Epithelial cell of esophagus (primary cell): ENCODE measurements around the gene DDAH2.
A peak's percentile ranks its signal among the peaks of the same experiment; 100 is the strongest.

Experiments used
- DNase-seq: peaks from one replicate; pipeline ENCODE4 v3.0.0; 2010; ENCODE audit warnings: low read depth
- H3K4me3 ChIP-seq: 2 replicates; pipeline ENCODE4 v1.5.1; 2011; ENCODE audit warnings: mild to moderate bottlenecking, low read length, control low read depth
- TF ChIP-seq, protein P1 (sequence below): IDR thresholded peaks from 2 replicates; pipeline ENCODE4 v1.5.1; 2011; ENCODE audit warnings: low read depth, mild to moderate bottlenecking, low read length, control low read depth, inconsistent platforms; ENCODE audit not compliant: insufficient read depth; ENCODE audit errors: missing control alignments

Gene DDAH2

GRCh38 chr6:31744422-31744821 is 15.3 kb upstream of the DDAH2 start:
- TF ChIP-seq, protein P1, sequence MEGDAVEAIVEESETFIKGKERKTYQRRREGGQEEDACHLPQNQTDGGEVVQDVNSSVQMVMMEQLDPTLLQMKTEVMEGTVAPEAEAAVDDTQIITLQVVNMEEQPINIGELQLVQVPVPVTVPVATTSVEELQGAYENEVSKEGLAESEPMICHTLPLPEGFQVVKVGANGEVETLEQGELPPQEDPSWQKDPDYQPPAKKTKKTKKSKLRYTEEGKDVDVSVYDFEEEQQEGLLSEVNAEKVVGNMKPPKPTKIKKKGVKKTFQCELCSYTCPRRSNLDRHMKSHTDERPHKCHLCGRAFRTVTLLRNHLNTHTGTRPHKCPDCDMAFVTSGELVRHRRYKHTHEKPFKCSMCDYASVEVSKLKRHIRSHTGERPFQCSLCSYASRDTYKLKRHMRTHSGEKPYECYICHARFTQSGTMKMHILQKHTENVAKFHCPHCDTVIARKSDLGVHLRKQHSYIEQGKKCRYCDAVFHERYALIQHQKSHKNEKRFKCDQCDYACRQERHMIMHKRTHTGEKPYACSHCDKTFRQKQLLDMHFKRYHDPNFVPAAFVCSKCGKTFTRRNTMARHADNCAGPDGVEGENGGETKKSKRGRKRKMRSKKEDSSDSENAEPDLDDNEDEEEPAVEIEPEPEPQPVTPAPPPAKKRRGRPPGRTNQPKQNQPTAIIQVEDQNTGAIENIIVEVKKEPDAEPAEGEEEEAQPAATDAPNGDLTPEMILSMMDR, result no peak
- H3K4me3 ChIP-seq, result no peak overlapping the region
- DNase-seq, result no peak

DNA sequence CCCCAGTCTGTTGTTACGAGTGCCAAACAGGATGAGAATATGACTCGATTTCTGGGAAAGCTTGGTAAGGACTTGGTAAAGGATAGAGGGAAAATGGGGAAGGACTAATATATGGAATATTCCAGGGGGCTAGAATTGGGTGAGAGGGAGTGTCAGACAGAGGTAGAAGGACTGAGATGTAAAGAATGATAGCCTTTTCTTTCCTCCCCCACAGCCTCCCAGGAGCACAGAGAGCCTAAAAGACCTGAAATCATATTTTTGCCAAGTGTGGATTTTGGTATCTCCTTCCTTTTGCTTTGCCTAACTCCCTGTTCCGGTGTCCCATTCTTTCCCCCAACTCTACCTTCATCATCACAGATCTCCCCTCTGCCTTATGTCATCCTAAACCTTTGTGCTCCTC is 13.8 kb upstream of the DDAH2 start:
- no peak overlapping the region for H3K4me3 ChIP-seq
- no peak for DNase-seq

DNA sequence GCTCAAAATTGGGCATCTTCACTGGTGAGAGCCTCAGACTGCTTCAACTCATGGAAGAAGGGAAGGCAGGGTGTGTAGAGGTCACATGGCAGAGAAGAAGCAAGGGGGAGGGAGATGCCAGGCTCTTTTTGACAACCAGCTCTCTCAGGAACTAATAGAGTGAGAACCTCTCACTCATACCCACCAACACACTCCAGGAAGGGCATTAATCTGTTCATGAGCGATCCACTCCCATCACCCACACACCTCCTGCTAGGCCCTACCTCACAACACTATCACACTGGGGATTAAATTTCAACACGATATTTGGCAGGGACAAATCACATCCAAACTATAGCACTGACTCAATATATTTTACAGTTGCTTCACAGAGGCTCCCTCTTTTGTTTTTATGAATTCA is 12.7 kb upstream of the DDAH2 start:
- DNase-seq, result no peak
- TF ChIP-seq, protein P1, result no peak

More for the DNA sequence above, 13.8 kb upstream of the DDAH2 start:
- TF ChIP-seq, protein P1, result no peak

DNA sequence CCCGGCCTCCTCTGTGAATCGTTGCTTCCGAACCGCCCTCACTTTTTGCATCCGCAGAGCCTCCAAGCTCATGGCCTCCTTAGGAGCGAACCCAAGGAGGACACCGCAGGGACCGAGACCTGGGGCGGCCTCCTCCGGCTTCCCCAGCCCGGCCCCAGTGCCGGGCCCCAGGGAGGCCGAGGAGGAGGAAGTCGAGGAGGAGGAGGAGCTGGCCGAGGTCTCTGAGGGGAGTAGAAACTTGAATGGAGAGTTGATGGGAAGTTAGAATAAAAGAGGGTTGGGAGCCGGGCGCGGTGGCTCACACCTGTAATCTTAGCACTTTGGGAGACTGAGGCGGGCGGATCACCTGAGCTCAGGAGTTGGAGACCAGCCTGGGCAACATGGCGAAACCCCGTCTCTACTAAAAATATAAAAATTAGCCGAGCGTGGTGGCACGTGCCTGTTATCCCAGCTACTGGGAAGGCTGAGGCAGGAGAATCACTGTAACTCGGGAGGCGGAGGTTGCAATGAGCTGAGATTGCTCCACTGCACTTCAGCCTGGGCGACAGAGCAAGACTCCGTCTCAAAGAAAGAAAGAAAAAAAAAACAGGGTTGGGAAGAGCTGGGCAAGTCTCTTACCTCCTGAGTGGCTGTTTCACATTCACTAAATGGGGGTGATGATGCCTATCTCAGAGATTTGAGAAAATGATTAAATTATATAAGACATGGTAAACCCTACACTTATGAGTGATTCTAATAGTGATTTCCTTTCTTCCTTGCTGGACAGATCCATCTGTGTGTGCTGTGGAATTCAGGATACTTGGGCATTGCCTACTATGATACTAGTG is 11.5 kb upstream of the DDAH2 start:
- no peak for DNase-seq
- TF ChIP-seq, protein P1, result no peak
- H3K4me3 ChIP-seq, result peak overlapping the region; percentile 90

More for the DNA sequence above, 12.7 kb upstream of the DDAH2 start:
- no peak overlapping the region for H3K4me3 ChIP-seq

- peak within 1 kb of the TSS; percentile 90 for H3K4me3 ChIP-seq
- TF ChIP-seq, protein P1, result no peak
- DNase-seq, result peak; percentile 99
Measured at GRCh38 chr6:31739639-31740396, 10.7 kb upstream of the DDAH2 start, which contains the start of gene MSH5. TSS of gene MSH5 (plus strand) at chr6:31740005. CDS start at chr6:31740467, 462 bp downstream.

DNA sequence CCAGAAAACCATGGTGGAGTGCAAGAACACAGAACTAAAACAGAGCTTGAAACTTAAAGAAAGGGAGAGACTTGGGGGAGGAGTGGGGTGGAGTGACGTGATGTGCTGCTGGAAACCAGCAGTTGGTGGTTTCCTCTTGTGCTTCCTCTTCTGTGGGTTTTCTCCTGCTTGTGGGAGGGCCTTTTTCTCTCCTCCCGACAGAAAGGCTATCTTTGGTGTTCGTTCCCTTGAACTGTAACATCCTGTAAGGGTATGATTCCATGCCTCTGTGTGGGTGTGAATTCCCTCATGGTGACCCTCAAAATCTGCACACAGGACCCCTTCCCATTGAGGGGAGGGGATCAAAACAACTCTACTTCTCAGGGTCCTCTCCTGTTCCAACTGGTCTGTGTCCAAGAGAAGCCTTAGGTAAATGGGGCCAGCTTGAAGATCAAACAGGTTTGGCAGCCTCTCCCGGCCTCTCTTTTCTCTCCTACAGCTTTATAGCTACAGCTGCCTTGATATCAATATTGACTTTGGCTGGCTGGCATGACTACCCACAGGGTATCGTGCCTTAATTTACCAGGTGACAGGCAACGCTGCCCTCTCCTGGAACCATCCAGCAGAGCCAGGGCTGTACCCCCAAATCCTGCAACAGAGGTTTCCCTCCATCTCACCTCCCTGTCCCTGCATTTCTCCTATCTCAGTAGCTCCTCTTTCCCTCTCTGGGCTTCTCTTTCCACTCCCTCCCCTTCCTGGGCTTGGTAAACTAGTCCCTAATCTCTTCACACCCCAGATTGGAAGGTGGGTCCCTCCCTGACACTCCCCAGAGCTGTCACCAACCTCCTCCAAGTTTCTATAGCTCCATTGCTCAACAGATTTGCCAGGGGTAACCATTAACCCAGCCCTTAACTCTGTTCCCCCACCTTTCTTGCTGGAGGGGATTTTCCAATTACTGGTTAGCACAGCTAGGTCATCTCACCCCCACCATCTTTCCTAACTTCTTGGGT is 9.2 kb upstream of the DDAH2 start:
- peak; percentile 81 for DNase-seq
- TF ChIP-seq, protein P1, result peak; percentile 26
- H3K4me3 ChIP-seq, result peak overlapping the region; percentile 17
